GM21423 (cell line): ENCODE results near the gene WWC2.
"Not testable (repeated sequence)": the region's sequence is repeated elsewhere in the genome, so short reads cannot be mapped to it uniquely, and the experiment has no call there.

Experiments used
- ATAC-seq: cut with Tn5 transposase; IDR thresholded peaks from one replicate; pipeline ENCODE4 v1.9.1; 2021; ENCODE audit warnings: mild to moderate bottlenecking, moderate library complexity; ENCODE audit not compliant: unreplicated experiment

Gene WWC2

GRCh38 chr4:183099537-183100297 lies 660 bp downstream of the WWC2 start:
- no peak for ATAC-seq

- ATAC-seq, result no peak
Observed at GRCh38 chr4:183100298-183100599, 1.2 kb downstream of the WWC2 start.

GRCh38 chr4:183100827-183101226 lies 1.8 kb downstream of the WWC2 start:
- no peak for ATAC-seq

- no peak for ATAC-seq
Observed at GRCh38 chr4:183101956-183102480, 3.0 kb downstream of the WWC2 start.

- ATAC-seq, result no peak
Observed at GRCh38 chr4:183105092-183105491, 6.0 kb downstream of the WWC2 start.

GRCh38 chr4:183106839-183107238 lies 7.8 kb downstream of the WWC2 start:
- no peak for ATAC-seq

- ATAC-seq, result no peak
Observed at GRCh38 chr4:183107891-183108459, 8.9 kb downstream of the WWC2 start.

GRCh38 chr4:183110244-183110643 lies 11.2 kb downstream of the WWC2 start:
- no peak for ATAC-seq

GRCh38 chr4:183111452-183111885 lies 12.4 kb downstream of the WWC2 start:
- no peak for ATAC-seq

GRCh38 chr4:183118141-183118540 lies 19.1 kb downstream of the WWC2 start:
- no peak for ATAC-seq

- ATAC-seq, result no peak
Observed at GRCh38 chr4:183118585-183118984, 19.5 kb downstream of the WWC2 start.

- ATAC-seq, result not testable (repeated sequence)
Observed at GRCh38 chr4:183121660-183122059, 22.6 kb downstream of the WWC2 start.

- ATAC-seq, result no peak
Observed at GRCh38 chr4:183124228-183124627, 25.2 kb downstream of the WWC2 start.

GRCh38 chr4:183124865-183125264 lies 25.8 kb downstream of the WWC2 start:
- ATAC-seq, result no peak

GRCh38 chr4:183129125-183129524 lies 30.1 kb downstream of the WWC2 start:
- ATAC-seq, result no peak

GRCh38 chr4:183129675-183130074 lies 30.6 kb downstream of the WWC2 start:
- ATAC-seq, result no peak

GRCh38 chr4:183130328-183131155 lies 31.5 kb downstream of the WWC2 start:
- ATAC-seq, result no peak

GRCh38 chr4:183132081-183132480 lies 33.0 kb downstream of the WWC2 start:
- ATAC-seq, result no peak

GRCh38 chr4:183132865-183133264 lies 33.8 kb downstream of the WWC2 start:
- no peak for ATAC-seq

GRCh38 chr4:183136855-183137254 lies 37.8 kb downstream of the WWC2 start:
- no peak for ATAC-seq

- ATAC-seq, result no peak
Observed at GRCh38 chr4:183139058-183139750, 40.1 kb downstream of the WWC2 start.
